ENCODE data around the gene KRT31.

- TF ChIP-seq CBFB (CRISPR knock-in tag; IDR thresholded peaks at IDR 0.05; ENCODE audit: low read depth) (no peak), GABPB1 (CRISPR knock-in tag; IDR thresholded peaks at IDR 0.05) (no peak), ATF6 (CRISPR knock-in tag; IDR thresholded peaks at IDR 0.05) (no peak), ZNF121 (CRISPR knock-in tag; IDR thresholded peaks at IDR 0.05) (no peak), ZNF263 (CRISPR knock-in tag; IDR thresholded peaks at IDR 0.05; ENCODE audit: low read depth) (no peak), ATF2 (CRISPR knock-in tag; IDR thresholded peaks at IDR 0.05; ENCODE audit: borderline replicate concordance, low read depth) (no peak), NR2C2 (CRISPR knock-in tag; IDR thresholded peaks at IDR 0.05) (no peak), TCF7 (CRISPR knock-in tag; IDR thresholded peaks at IDR 0.05; ENCODE audit: low read depth) (no peak), CTCF (IDR thresholded peaks at IDR 0.05) (no peak), ZNF281 (CRISPR knock-in tag; IDR thresholded peaks at IDR 0.05) (no peak), SMAD4 (CRISPR knock-in tag; IDR thresholded peaks at IDR 0.05) (no peak), AR (CRISPR knock-in tag; IDR thresholded peaks at IDR 0.05) (no peak)
Measured at GRCh38 chr17:41416479-41416878, 19.1 kb upstream of the KRT31 start.
